Airway epithelial cell (primary cell): ENCODE results near the gene AGPAT4. TPM values are rescaled to one million over a fixed set of nuclear protein-coding genes. Genes with fewer than 3 reads are reported as not detected.

ENCODE experiments used
- total RNA-seq: library from RNA; depleted of rRNA; stranded (reverse); fragments of >200 nt; gene quantifications from 2 replicates; pipeline ENCODE4 v1.2.3, GENCODE V29; 2015

Gene AGPAT4, protein sequence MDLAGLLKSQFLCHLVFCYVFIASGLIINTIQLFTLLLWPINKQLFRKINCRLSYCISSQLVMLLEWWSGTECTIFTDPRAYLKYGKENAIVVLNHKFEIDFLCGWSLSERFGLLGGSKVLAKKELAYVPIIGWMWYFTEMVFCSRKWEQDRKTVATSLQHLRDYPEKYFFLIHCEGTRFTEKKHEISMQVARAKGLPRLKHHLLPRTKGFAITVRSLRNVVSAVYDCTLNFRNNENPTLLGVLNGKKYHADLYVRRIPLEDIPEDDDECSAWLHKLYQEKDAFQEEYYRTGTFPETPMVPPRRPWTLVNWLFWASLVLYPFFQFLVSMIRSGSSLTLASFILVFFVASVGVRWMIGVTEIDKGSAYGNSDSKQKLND
- total RNA-seq, result 3.7 and 5.6 TPM in 2 replicates

DNA sequence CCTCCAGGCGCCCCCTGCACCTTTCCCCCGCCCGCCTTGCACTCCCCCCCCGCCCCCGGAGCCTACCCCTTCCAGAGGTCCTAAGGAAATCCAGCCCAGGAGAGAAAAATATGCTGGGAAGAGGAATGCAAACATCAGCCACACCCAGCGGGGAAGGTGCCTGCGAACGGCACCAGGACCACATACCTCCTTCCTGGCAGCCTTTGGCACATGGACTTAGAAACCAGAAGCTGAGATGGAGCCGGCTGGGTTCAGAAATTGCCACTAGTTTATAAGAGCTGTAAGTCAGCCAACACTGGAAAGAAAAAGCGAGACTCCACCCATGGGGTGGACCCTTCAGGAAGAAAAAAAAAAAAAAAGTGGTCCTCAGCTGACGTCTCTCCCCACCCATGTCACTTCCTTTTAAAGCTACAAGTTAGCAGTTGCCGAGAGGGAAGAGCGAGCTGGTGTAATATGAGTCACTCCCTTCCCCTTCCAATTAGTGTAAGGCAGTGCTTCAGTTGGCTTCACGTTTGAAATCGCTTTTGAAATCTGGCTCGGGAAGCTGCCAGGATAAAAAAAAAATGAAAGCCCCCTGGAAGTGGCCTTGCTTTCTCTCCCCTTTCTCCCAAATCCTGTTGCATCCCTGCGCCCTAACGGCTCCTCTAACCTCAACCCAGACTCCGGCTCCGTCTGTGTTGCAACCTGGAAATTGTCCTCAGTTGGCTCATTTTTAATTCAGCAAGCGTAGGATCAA is at the start of gene AGPAT4:
Gene AGPAT4 (minus strand): TSS at position 310 of the 736 bp plus-strand sequence. CDS start 41,848 bp downstream, outside the sequence.

